GM10266 (cell line): ENCODE results near the gene NR6A1.
"Not testable (repeated sequence)": the region's sequence is repeated elsewhere in the genome, so short reads cannot be mapped to it uniquely, and the experiment has no call there.

ENCODE experiments used
- DNase-seq: peaks from one replicate; pipeline ENCODE4 v3.0.0; 2012; ENCODE audit errors: extremely low spot score
- TF ChIP-seq, protein P1 (sequence below): IDR thresholded peaks from 2 replicates; pipeline ENCODE4 v1.5.1; 2012; ENCODE audit warnings: mild to moderate bottlenecking, low read depth; ENCODE audit not compliant: control insufficient read depth, insufficient read depth; ENCODE audit errors: missing control alignments

Gene NR6A1

GRCh38 chr9:124623966-124624734, 147.0 kb downstream of the NR6A1 start:
- no peak for DNase-seq
- TF ChIP-seq, protein P1, sequence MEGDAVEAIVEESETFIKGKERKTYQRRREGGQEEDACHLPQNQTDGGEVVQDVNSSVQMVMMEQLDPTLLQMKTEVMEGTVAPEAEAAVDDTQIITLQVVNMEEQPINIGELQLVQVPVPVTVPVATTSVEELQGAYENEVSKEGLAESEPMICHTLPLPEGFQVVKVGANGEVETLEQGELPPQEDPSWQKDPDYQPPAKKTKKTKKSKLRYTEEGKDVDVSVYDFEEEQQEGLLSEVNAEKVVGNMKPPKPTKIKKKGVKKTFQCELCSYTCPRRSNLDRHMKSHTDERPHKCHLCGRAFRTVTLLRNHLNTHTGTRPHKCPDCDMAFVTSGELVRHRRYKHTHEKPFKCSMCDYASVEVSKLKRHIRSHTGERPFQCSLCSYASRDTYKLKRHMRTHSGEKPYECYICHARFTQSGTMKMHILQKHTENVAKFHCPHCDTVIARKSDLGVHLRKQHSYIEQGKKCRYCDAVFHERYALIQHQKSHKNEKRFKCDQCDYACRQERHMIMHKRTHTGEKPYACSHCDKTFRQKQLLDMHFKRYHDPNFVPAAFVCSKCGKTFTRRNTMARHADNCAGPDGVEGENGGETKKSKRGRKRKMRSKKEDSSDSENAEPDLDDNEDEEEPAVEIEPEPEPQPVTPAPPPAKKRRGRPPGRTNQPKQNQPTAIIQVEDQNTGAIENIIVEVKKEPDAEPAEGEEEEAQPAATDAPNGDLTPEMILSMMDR: no peak

GRCh38 chr9:124622882-124623281, 148.2 kb downstream of the NR6A1 start:
- TF ChIP-seq, protein P1: no peak
- DNase-seq: no peak

DNA sequence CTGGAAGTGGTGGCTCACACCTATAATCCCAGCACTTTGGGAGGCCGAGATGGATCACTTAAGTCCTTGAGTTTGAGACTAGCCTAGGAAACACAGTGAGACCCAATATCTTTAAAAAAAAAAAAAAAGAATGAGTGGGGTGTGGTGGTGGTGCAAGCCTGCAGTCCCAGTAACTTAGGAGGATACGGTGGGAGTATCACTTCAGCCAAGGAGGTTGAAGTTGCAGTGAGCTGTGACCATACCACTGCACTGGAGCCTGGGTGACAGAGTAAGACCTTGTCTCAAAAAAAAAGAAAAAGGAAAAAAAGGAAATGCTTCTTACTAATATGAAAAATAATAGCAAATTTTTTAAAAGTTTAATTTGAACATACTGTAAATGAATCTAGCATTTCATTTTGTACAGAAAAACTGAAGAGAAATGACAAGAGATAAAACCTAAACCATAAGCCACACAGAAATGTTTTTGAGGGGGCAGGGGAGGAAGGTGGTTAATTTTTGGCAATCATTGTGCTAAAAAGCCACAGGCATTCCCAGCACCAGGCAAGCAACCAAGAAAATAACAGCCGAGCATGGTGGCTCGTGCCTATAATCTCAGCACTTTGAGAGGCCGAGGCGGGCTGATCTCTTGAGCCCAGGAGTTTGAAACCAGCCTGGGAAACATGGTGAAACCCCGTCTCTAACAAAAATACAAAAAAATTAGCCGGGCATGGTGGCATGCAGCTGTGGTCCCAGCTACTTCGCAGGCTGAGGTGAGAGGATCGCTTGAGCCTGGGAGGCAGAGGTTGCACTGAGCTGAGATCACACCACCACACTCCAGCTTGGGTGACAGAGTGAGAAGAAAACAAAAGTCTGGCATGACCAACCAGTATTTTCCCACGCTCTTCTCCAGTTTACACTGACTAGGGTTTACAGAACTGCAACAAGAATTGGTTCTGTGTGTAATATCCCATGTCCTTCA, 149.5 kb downstream of the NR6A1 start:
- TF ChIP-seq, protein P1: no peak
- no peak for DNase-seq

DNA sequence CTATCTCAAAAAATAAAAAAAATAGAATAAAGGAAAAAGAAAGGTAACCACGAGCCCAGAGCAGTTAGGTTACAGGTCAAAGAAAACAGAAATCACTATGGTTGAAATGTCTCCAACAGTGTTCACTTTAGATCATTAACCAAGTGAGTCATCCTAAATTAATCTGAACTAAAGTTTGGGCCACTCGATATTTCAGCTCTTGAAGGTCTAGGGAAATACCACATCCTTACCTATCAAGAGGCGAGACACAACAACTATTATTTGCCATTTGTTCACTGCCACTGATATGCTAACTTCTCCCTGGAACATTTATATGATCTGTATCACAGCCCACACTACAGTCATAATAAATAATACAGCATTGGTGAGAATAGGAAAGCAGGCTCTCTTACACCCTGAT, 152.6 kb downstream of the NR6A1 start:
- no peak for DNase-seq
- TF ChIP-seq, protein P1: no peak

DNA sequence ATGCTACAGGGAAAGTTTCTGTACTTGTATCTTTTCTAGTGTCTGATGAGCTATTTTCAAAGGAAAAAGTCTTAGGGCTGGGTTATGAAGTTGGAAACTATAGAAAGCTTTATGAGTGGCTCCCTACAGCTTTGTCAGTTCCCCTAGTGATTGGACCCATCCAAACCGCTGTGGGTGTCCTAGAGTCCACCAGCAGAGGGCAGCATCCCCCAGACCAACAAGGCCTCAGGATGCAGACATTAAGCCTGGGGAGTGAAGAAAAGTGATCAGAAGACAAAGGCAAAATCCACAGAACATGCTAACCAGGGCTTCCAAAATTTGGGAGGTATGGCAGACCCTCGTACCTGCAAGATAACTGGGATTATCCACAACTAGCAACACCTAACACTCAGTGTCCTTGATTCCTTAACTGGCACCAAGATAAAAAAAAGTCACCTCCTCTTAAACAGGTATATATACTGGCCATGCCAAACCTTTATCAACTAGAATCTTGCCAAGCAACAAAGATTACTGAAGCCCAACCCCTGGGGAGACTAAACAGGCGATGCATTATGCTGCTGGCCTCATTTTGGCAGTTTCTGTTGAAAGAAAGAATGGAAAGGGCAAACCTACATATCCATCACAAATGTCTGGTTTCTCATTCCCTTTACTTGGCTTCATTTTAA, 153.5 kb downstream of the NR6A1 start:
- TF ChIP-seq, protein P1: peak; percentile 91
- peak; percentile 73 for DNase-seq

- no peak for DNase-seq
- TF ChIP-seq, protein P1: no peak
Observed at GRCh38 chr9:124616961-124617360, 154.2 kb downstream of the NR6A1 start.

- DNase-seq: not testable (repeated sequence)
Observed at GRCh38 chr9:124615840-124616239, 155.3 kb downstream of the NR6A1 start.
